Thyroid gland (tissue), 4 donors: Measurements from ENCODE around the gene KRTAP16-1.

Source experiments
- CTCF ChIP-seq, 6 experiments: fragments of 200-600 bp in 3 of 6; fragments of 450-650 bp in 3 of 6; sonication (generic) in 3 of 6; IDR thresholded peaks; one replicate each; pipeline ENCODE4 v1.5.1; 2016 to 2019; ENCODE audit warnings: antibody characterized with exemption in 6 of 6, mild to moderate bottlenecking in 2 of 6, inconsistent platforms in 1 of 6, moderate library complexity in 1 of 6
- POLR2A ChIP-seq, 2 donors: fragments of 450-650 bp; IDR thresholded peaks; one replicate each; pipeline ENCODE4 v1.6.1; 2017; ENCODE audit warnings: antibody characterized with exemption in 2 of 2, mild to moderate bottlenecking in 2 of 2, moderate library complexity in 1 of 2

- TF ChIP-seq POLR2A (IDR thresholded peaks at IDR 0.05) (no peak), CTCF (IDR thresholded peaks at IDR 0.05) (no peak)
Observed at GRCh38 chr17:41318231-41318630, 9.1 kb upstream of the KRTAP16-1 start.
